HepG2 (cell line): Measurements from ENCODE around the gene C1orf159. TPM values are rescaled to one million over a fixed set of nuclear protein-coding genes. Genes with fewer than 3 reads are reported as not detected.
A peak's percentile ranks its signal among the peaks of the same experiment; 100 is the strongest.

ENCODE experiments used
- AGO1 ChIP-seq: fragments of 200-400 bp; formaldehyde crosslinking; IDR thresholded peaks from 2 replicates; pipeline ENCODE4 v1.6.1; 2017; ENCODE audit warnings: mild to moderate bottlenecking, low read depth, low read length, moderate library complexity; ENCODE audit not compliant: poor library complexity, severe bottlenecking
- BCL3 ChIP-seq: sonication (generic); formaldehyde crosslinking; IDR thresholded peaks from 2 replicates; pipeline ENCODE4 v1.5.1; 2020; ENCODE audit warnings: mild to moderate bottlenecking, missing genetic modification reagents, moderate library complexity
- HNF1A ChIP-seq, 2 experiments: sonication (generic) in 1 of 2; formaldehyde crosslinking in 1 of 2; IDR thresholded peaks; 2 replicates each; pipeline versions ENCODE4 v1.4.0 to v1.6.1; 2016 to 2020; ENCODE audit warnings: borderline replicate concordance in 1 of 2, low read depth in 1 of 2, mild to moderate bottlenecking in 1 of 2, missing genetic modification reagents in 1 of 2
- KIAA2018 ChIP-seq: sonication (generic); formaldehyde crosslinking; IDR thresholded peaks from 2 replicates; pipeline ENCODE4 v1.5.0; 2020; ENCODE audit warnings: mild to moderate bottlenecking, missing genetic modification reagents, borderline replicate concordance
- KLF13 ChIP-seq: sonication (generic); formaldehyde crosslinking; IDR thresholded peaks from 2 replicates; pipeline ENCODE4 v1.4.0; 2020; ENCODE audit warnings: mild to moderate bottlenecking, missing genetic modification reagents
- KLF9 ChIP-seq: IDR thresholded peaks from 2 replicates; pipeline ENCODE4 v1.6.1; 2016; ENCODE audit warnings: low read depth
- NFE2L1 ChIP-seq: sonication (generic); formaldehyde crosslinking; IDR thresholded peaks from 2 replicates; pipeline ENCODE4 v1.4.0; 2020; ENCODE audit warnings: missing genetic modification reagents, mild to moderate bottlenecking, borderline replicate concordance
- ZBTB21 ChIP-seq: sonication (generic); formaldehyde crosslinking; IDR thresholded peaks from 2 replicates; pipeline ENCODE4 v1.4.0; 2020; ENCODE audit warnings: missing genetic modification reagents
- ZNF446 ChIP-seq: sonication (generic); formaldehyde crosslinking; IDR thresholded peaks from 2 replicates; pipeline ENCODE4 v1.5.0; 2020; ENCODE audit warnings: mild to moderate bottlenecking, missing genetic modification reagents
- ZNF761 ChIP-seq: sonication (generic); formaldehyde crosslinking; conservative IDR thresholded peaks from 2 replicates; pipeline ENCODE4 v1.4.0; 2020; ENCODE audit warnings: mild to moderate bottlenecking, missing genetic modification reagents
- ZNF772 ChIP-seq: sonication (generic); formaldehyde crosslinking; IDR thresholded peaks from 2 replicates; pipeline ENCODE4 v1.5.0; 2020; ENCODE audit warnings: mild to moderate bottlenecking, missing genetic modification reagents
- ZNF773 ChIP-seq: sonication (generic); formaldehyde crosslinking; IDR thresholded peaks from 2 replicates; pipeline ENCODE4 v1.4.0; 2020; ENCODE audit warnings: missing genetic modification reagents, borderline replicate concordance
- ZSCAN5A ChIP-seq: sonication (generic); formaldehyde crosslinking; IDR thresholded peaks from 2 replicates; pipeline ENCODE4 v1.8.0; 2022; ENCODE audit warnings: mild to moderate bottlenecking, missing genetic modification reagents, borderline replicate concordance
- polyA plus RNA-seq, 8 experiments: library from polyadenylated mRNA; depleted of rRNA in 3 of 8; stranded (reverse) in 7 of 8; unstranded in 1 of 8; fragments of >200 nt; fragmentation: Illumina TruSeq in 4 of 8; extraction: Trizol in 4 of 8; gene quantifications; 2 replicates each; pipeline versions ENCODE4 v1.2.1 to v1.2.3, GENCODE V29; 2011 to 2016; ENCODE audit warnings: low read depth in 4 of 8, missing spikeins in 1 of 8, mixed read lengths in 1 of 8; ENCODE audit not compliant: insufficient read depth in 1 of 8
- total RNA-seq, 5 experiments: library from RNA; depleted of rRNA; stranded (reverse); fragments of >200 nt; fragmentation: Illumina TruSeq; extraction: Trizol; gene quantifications; 2 replicates each; pipeline ENCODE4 v1.2.3, GENCODE V29; 2016; ENCODE audit warnings: low read depth in 1 of 5

C1orf159 gene
- total and polyA plus RNA-seq, 2 of the 13 experiments (the other 11 are each of a cell fraction or from before 2014, with no cell fraction given) = 3.8 to 6.7 TPM

- TF ChIP-seq HNF1A (IDR thresholded peaks at IDR 0.05; ENCODE audit: low read depth) (no peak), HNF1A (CRISPR knock-in tag; IDR thresholded peaks at IDR 0.05; ENCODE audit: borderline replicate concordance) (no peak), NFE2L1 (CRISPR knock-in tag) (no peak), ZSCAN5A (CRISPR knock-in tag) (no peak), KIAA2018 (CRISPR knock-in tag) (no peak), KLF13 (CRISPR knock-in tag) (no peak), AGO1 (no peak), ZNF761 (CRISPR knock-in tag) (no peak), ZBTB21 (CRISPR knock-in tag) (no peak), ZNF446 (no peak), BCL3 (no peak), ZNF772 (peak; percentile 75), KLF9 (no peak), ZNF773 (no peak)
These were observed 6.4 kb upstream of the C1orf159 start (continued) for GRCh38 chr1:1122078-1122811.
